ENCODE data around the gene ARHGAP44. TPM values are rescaled to one million over a fixed set of nuclear protein-coding genes. Genes with fewer than 3 reads are reported as not detected.

Gene ARHGAP44
- polyA plus RNA-seq, 3 donors = 7.2 to 7.8 (median 7.5) TPM

DNA sequence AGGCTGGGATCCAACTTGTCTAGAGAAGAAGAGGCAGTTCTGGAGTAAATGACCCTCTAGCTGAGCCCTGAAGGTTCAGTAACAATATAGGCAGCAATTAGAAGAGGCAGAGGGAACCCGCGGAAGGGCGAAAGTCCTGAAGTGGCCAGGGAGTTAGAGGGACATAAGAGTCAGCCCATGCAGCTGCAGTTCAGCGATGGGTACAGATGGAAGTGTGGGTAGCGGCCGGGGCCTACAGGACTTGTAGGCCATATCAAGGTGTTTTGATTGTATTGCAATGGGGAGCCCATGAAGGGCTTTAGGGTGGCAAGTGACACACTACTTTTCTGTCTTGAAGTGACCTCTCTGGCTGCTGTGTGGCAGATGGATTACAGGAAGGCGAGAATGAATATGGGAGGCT, 225.5 kb downstream of the ARHGAP44 start:
- no peak for DNase-seq (ENCODE audit: low read depth in 3 of 3, low spot score in 2 of 3)

DNA sequence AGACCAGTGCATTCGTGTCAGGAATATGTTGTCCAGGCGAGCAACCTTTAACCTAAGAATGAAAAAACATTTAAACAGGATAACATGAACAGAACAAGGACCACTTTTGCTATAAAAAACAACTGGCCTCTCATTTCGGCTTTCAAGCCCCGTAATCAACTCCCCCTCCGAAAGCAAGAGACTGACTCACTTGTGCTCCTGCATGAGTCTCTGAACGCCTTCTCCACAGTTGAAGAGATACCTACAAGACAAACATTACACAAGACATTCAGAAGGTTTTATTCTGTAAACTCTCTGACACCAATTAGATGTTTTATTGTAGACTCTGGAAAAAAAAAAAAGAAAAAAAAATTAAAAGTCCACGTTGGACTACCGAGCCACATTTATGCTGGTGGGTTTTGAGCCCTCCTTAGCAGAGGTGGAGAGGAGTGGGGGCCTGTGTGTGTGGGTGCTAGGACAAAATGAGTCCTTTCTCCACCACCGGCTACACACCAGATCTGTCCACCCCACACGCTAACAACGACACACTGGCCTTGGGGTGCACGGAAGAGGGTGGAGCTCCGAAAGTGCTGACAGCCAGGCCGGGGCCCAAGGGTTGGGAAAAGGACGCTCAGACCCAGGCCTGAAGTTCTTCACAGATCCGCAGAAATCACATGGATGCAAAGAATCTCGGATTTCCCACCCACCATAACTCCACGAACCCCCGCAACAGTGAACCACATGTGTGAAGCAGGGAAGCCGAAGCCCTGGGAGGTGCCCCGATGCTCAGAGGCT, 227.8 kb downstream of the ARHGAP44 start:
- DNase-seq (ENCODE audit: low read depth in 3 of 3, low spot score in 2 of 3) = no peak

DNA sequence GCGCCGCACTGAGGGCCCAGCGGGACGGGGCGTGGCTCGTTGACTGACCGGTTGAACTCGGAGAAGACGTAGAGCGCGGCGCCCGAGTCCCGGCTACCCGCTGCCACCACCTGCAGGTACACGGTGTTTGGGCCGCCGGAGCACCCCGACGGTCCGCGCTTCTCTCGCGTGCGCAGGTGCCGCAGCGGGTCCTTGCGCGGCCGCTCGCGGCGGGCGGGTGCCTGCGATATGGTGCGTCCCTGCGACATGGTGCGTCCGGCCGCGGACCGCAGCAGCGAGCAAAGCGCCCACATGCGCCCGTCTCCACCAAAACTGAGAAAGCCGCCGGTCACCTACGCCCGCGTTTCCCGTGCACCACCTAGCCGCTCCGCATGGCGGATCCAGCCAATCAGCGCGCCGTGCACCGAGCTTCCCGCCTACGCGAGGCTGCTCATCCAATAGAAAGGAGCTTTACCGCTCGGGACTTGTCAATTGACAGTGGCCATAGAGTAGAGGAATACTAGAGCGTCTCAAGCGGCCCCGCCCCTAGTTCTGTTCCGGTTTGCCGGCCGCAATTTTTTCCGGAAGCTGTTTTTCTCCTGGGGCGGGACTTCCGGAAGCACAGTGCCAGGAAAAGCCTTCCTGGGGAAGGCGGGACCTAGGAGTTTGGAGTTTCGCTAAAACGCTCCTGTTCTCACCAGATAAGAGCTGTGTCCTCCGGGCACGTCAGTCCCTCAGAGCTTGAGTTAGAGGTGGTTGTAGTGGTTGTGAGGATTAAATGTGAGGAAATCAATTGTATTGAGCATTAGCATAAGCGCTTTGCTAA, 228.6 kb downstream of the ARHGAP44 start, which contains the start of gene ELAC2:
Gene ELAC2 (minus strand): TSS at position 373 of the 805 bp plus-strand sequence. CDS start 80 bp downstream, at position 293.
- peak; percentile 97 to 99 (median 98) for DNase-seq (ENCODE audit: low read depth in 3 of 3, low spot score in 2 of 3)

GRCh38 chr17:13024016-13024415, 234.7 kb downstream of the ARHGAP44 start:
- DNase-seq (ENCODE audit: low read depth in 3 of 3, low spot score in 2 of 3) = no peak

DNA sequence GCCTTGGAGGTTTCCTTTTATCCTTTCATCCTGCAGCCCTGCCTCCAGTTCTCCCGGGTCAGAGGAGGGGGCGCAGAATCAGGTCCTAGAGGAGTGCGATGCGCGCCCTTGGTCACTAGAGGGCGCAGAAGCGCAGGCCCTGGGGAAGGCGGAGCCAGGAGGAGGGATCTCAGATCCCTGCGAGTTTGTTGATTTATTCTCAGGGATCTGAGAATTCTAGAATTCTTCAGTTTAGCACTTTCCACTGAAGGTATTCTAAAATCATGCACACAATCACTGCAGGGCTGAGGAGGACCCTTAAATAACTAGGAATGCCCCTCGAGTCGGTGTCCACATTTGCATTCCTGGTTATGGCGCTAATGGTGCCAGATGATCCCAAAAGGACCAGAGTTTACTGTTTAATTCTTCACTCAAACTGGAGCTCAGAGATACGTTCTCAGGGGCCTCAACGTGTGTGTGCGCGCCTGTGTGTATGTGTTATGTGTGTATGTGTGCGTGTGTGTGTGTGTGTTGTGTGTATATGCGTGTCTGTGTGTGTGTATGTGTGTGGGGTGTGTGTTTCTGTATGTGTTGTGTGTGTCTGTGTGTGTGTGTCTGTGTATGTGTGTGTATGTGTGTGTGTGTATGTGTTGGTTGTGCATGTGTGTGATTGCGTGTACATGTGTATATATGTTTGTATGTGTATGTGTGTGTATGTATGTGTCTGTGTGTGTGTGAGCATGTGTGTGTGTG, 235.4 kb downstream of the ARHGAP44 start:
- no peak for DNase-seq (ENCODE audit: low read depth in 3 of 3, low spot score in 2 of 3)

GRCh38 chr17:13025258-13025627, 235.9 kb downstream of the ARHGAP44 start:
- no peak for DNase-seq (ENCODE audit: low read depth in 3 of 3, low spot score in 2 of 3)

DNA sequence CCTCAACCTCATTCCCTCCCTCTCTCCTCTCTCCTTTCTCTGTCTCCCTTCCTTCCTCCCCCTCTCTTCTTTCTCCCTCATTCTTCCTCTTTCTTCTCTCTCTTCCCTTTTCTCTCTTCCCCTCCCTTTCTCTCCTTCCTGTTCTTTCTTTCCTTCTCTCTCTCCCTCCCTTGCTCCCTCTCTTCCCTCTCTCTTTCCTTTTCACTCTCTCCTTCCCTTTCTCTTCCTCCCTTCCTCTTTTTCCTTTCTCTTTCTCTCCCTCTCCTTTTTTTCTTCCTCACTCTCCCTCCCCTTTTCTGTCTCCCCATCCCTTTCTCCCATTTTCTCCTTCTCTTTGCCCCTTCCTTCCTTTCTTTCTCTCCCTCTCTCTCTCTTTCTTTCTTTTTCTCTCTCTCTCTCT, 236.4 kb downstream of the ARHGAP44 start:
- DNase-seq (ENCODE audit: low read depth in 3 of 3, low spot score in 2 of 3) = no peak

DNA sequence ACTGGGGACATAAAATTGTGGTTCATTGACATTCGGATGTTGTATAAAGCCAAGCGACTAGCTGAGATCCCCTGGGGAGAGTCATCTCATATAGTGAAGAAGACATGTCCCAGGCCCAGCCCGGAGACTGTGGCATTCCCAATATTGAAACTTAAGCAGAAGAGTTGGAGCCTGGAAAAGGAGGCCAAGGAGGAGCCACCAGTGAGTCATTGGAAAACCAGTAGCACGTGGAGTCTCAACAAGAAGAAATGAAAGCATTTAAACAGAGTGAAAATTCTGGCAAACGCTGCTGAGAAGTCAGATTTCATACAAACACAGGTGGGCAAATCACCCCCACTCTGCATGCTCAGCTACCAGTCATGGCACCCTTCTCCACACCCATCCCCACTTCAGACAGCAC, 237.9 kb downstream of the ARHGAP44 start:
- DNase-seq (ENCODE audit: low read depth in 3 of 3, low spot score in 2 of 3) = no peak

DNA sequence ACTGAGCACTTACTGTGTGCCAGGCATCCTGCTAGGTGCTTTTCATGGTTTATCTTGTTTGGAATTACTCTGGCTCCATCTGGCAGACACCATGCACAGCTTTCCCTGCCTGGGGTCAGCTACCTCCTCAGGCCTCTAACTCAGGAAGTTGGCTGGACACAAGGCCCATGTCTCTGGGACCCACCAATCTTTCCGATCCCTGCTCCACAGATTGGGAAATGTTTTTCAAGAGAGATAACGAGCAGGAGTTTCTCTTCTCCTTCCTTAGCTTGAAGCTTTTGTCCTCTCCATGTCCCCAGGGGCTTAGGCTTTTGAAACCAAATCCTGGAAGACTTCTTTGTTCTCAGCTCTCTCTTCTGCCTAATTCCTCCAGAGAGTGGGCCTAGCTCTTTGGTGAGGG, 240.0 kb downstream of the ARHGAP44 start:
- no peak for DNase-seq (ENCODE audit: low read depth in 3 of 3, low spot score in 2 of 3)

- DNase-seq (ENCODE audit: low read depth in 3 of 3, low spot score in 2 of 3) = no peak
Observed at GRCh38 chr17:13030056-13030455, 240.8 kb downstream of the ARHGAP44 start.

GRCh38 chr17:13030459-13031300, 241.4 kb downstream of the ARHGAP44 start:
- DNase-seq (ENCODE audit: low read depth in 3 of 3, low spot score in 2 of 3) = peak in 1 of 3 donors; percentile 18

- no peak for DNase-seq (ENCODE audit: low read depth in 3 of 3, low spot score in 2 of 3)
Observed at GRCh38 chr17:13031718-13032350, 242.5 kb downstream of the ARHGAP44 start.

DNA sequence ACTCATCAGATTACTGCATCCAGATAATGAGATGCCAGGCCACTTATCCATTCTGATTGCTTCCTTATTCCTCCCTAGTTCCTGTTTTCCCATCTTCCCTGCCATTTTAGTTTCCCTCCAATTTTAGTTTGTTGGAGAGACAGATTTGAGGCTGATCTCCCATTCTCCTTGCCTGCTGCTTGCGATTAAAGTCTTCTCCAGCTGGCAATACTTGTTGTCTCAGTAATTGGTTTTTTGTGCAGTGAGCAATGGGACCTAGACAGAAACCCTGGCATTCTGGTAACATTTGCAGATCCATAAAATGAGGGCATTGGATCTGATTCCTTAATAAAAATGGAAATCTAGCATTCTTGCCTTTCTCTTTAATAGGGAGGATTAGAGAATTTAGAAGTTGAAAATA, 246.1 kb downstream of the ARHGAP44 start:
- DNase-seq (ENCODE audit: low read depth in 3 of 3, low spot score in 2 of 3) = no peak

GRCh38 chr17:13036751-13037150, 247.5 kb downstream of the ARHGAP44 start:
- DNase-seq (ENCODE audit: low read depth in 3 of 3, low spot score in 2 of 3) = no peak

- DNase-seq (ENCODE audit: low read depth in 3 of 3, low spot score in 2 of 3) = no peak
Observed at GRCh38 chr17:13038931-13039665, 249.8 kb downstream of the ARHGAP44 start.
